Lower lobe of right lung (tissue), 2 donors: ENCODE data around the gene SAV1. TPM values are rescaled to one million over a fixed set of nuclear protein-coding genes. Genes with fewer than 3 reads are reported as not detected.

ENCODE experiments used
- ATAC-seq, 2 donors: fragments of 200-7000 bp; cut with Tn5 transposase; one replicate each; pipeline ENCODE4 v1.9.1; 2020 to 2022; ENCODE audit warnings: mild to moderate bottlenecking in 2 of 2, moderate library complexity in 2 of 2
- DNase-seq: peaks from one replicate; pipeline ENCODE4 v3.0.0-alpha.2; 2020
- H3K27ac ChIP-seq: fragments of 200-600 bp; one replicate; pipeline ENCODE4 v1.8.0; 2022
- H3K27me3 ChIP-seq: fragments of 200-600 bp; one replicate; pipeline ENCODE4 v1.8.0; 2022; ENCODE audit warnings: low read depth
- H3K36me3 ChIP-seq: fragments of 200-600 bp; one replicate; pipeline ENCODE4 v1.8.0; 2022; ENCODE audit warnings: mild to moderate bottlenecking
- H3K4me1 ChIP-seq: fragments of 200-600 bp; one replicate; pipeline ENCODE4 v1.8.0; 2022
- H3K4me3 ChIP-seq: fragments of 200-600 bp; one replicate; pipeline ENCODE4 v1.8.0; 2022; ENCODE audit warnings: mild to moderate bottlenecking
- H3K9me3 ChIP-seq: fragments of 200-600 bp; one replicate; pipeline ENCODE4 v1.8.0; 2022
- CTCF ChIP-seq: fragments of 200-600 bp; IDR thresholded peaks from one replicate; pipeline ENCODE4 v1.8.0; 2022; ENCODE audit warnings: antibody characterized with exemption, mild to moderate bottlenecking
- intact Hi-C: fragments of 100-400 bp; cut with DNase I; formaldehyde crosslinking; loops from one replicate; pipeline ENCODE4 v1.11.0; 2022
- long read RNA-seq: library from polyadenylated mRNA; unstranded; transcript quantifications from one replicate; pipeline ENCODE4 v2.0.0, GENCODE V29; 2021
- total RNA-seq: library from RNA; stranded (reverse); fragmentation: NEBNext Ultra II Directional; extraction: Animal tissue kit (Norgen Biotek cat#: 25700); gene quantifications from one replicate; pipeline ENCODE4 v1.2.1, GENCODE V29; 2021
- donor health status: DM: no; HTN: yes; CAD: no; lungs with severe emphysema.

SAV1 gene
- 39.3 TPM for total RNA-seq
- long read RNA-seq, transcript SAV1-201 (5 exons, 3,063 nt): major isoform, 108 of 125 reads
- long read RNA-seq, partial matches to known transcripts: 12 of 125 reads
- long read RNA-seq, other reads (novel, unspliced or antisense): 4 of 125 reads

DNA sequence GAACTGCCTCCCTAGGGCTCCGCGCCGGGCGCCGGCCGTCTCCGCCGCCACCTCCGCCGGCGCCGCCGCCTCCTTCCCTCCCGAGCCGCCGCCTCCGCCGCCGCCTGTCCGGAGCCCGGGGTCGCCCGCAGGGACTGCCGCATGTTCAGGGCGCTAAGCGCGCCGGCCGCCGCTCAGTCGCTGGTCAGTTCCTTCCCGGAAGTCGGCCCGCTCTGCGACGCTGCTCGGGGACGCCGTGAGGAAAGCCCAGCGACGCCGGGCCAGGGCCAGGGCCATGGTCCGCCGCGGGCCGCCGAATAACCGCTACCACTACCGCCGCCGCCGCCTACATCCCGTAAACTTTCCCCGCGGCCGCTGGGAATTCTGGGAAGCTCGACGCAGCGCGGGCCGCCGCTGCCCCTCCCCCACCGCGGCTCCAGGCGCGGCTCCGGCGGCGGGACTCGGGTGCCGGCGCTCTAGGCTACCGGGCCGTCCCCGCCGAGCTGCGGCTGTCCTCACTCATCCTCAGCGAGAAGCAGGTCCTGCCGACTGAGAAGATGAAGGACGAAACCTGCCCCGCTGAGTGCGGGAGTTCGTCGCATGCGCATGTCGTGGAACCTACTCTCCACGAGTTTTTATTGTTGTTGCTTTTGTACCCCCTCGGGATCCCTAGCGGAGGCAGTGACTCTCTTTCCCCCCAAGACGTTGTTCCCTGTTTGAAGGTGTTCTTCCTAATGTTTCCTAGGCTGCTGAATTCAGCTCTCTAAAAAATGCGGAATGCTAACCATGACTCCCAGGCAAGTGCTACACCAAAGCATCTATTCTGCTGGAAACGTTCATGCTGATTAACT is at the start of gene SAV1:
SAV1 (minus strand) TSS at position 311 of the 830 bp plus-strand sequence. CDS start 339 bp downstream, outside the sequence.
- ATAC-seq (peak; percentile 95 to 96), DNase-seq (peak; percentile 87)

DNA sequence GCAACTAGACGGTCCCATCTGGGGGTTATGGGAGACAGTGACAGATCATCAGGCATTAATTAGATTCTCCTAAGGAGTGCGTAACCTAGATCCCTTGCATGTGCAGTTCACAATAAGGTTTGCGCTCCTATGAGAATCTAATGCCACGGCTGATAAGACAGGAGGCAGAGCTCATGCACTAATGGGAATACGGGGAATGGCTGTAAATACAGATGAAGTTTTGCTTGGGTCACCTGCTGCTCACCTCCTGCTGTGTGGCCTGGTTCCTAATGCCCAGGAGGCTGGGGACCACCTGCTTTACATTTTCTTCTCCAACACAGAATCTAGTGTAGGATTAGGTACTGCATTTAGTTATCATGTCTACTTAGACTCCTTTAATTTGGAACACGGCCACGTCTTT is 49.7 kb upstream of the SAV1 start:
- peaks cover 14% of the 10 kb centered on the region for H3K36me3 ChIP-seq
- ATAC-seq: no peak
- no peak overlapping the region for H3K4me3 ChIP-seq
- H3K4me1 ChIP-seq: no peaks in the 10 kb centered on the region
- no peaks in the 10 kb centered on the region for H3K9me3 ChIP-seq
- no peak overlapping the region for H3K27ac ChIP-seq
- H3K27me3 ChIP-seq: no peaks in the 10 kb centered on the region
- DNase-seq: no peak
- intact Hi-C loops: no loop called here
- no peak for TF ChIP-seq CTCF

More for the DNA sequence above, at the start of gene SAV1:
- peak within 1 kb of the TSS; percentile 89 for H3K4me3 ChIP-seq
- H3K36me3 ChIP-seq: peaks cover 6% of the 10 kb centered on the region
- no peak for TF ChIP-seq CTCF
- H3K4me1 ChIP-seq: peaks cover 17% of the 10 kb centered on the region
- intact Hi-C loops: no loop called here
- no peaks in the 10 kb centered on the region for H3K27me3 ChIP-seq
- peak within 1 kb of the TSS; percentile 93 for H3K27ac ChIP-seq
- no peaks in the 10 kb centered on the region for H3K9me3 ChIP-seq

DNA sequence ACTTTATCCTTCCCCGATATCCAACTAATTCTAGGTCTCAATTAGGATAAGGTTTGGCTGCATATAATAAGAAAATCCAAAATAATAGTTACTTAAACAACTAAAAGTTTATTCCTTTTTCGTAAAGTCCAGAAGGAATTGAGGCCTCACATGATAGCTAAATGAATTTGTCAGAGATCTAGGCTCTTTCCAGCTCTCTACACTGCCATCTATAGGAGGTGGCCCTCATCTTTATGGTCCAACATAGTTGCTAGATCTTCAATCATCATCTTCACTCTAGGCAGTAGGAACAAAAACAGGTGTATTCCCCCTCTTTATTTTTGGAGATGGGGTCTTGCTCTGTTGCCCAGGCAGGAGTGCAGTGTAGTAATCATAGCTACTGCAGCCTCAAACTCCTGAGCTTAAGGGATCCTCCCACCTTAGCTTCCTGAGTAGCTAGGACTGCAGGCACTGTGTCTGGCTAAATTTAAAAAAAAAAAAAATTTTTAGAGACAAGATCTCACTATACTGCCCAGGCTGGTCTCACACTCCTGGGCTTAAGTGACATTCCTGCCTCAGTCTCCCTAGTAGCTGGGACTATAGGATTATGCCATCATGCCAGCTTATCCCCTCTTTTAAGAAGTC is 46.5 kb upstream of the SAV1 start:
- TF ChIP-seq CTCF: peak; percentile 42
- no peaks in the 10 kb centered on the region for H3K36me3 ChIP-seq
- H3K27ac ChIP-seq: no peak overlapping the region
- H3K4me3 ChIP-seq: no peak overlapping the region
- no peaks in the 10 kb centered on the region for H3K4me1 ChIP-seq
- DNase-seq (no peak), ATAC-seq (peak; percentile 51 to 65)
- intact Hi-C loops: no loop called here
- no peaks in the 10 kb centered on the region for H3K27me3 ChIP-seq
- no peaks in the 10 kb centered on the region for H3K9me3 ChIP-seq

DNA sequence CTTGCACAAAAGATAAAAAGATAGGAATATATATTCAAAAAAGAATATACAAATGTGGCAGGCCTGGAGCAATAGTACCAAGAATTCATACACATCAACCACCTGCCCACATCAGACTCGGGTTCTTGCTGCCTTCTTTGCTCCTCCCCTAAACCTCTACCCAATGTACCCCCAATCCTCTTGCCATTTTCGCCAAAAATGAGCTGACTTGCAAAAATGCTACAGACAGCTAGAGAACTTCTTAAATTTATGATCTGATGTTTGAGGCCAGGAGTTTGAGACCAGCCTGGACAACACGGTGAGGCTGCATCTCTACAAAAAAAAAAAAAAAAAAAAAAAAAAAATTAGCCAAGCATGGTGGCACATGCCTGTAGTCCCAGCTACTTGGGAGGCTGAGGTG is 42.9 kb upstream of the SAV1 start:
- intact Hi-C loops: no loop called here
- DNase-seq: no peak
- Histone ChIP-seq H3K4me1 (no peaks in the 10 kb centered on the region), H3K9me3 (no peaks in the 10 kb centered on the region), H3K27ac (no peak overlapping the region), H3K36me3 (no peaks in the 10 kb centered on the region), H3K27me3 (no peaks in the 10 kb centered on the region), H3K4me3 (no peak overlapping the region)
- TF ChIP-seq CTCF: no peak
- ATAC-seq: no peak

DNA sequence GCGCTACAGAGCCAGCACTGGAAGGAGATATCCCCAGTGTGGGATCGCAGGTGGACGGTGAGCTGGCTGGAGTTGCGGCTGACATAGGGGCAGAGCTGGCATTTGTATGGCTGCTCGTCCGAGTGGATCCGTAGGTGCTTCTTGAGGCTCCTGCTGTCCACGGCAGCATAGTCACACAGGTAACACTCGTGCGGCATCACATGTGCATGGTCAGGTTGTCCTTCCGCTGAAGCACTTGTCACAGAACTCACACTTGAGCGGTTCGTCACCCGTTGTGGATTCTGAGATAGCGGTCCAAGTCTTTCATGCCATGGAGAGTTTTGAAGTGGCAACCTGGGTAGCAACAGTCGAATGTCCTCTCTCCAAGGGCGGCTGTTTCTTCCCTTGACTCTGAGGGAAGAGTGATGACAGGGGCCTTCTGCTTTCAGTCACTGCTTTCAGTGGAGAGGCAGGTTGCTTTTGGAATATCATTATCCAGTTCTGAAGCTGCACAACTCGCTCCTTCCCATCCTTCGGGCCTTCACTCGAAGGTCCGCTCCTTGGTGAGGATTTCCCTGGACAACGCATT is 37.0 kb upstream of the SAV1 start:
- intact Hi-C loops: no loop called here
- H3K9me3 ChIP-seq: no peaks in the 10 kb centered on the region

More for the DNA sequence above, 37.0 kb upstream of the SAV1 start:
- H3K4me3 ChIP-seq: no peak overlapping the region
- DNase-seq (no peak), ATAC-seq (no peak)
- no peaks in the 10 kb centered on the region for H3K36me3 ChIP-seq
- TF ChIP-seq CTCF: no peak
- no peak overlapping the region for H3K27ac ChIP-seq
- H3K4me1 ChIP-seq: no peaks in the 10 kb centered on the region
- peaks cover 3% of the 10 kb centered on the region for H3K27me3 ChIP-seq
